Uterus (tissue), 2 donors: Measurements from ENCODE around the gene ITPR2.

Source experiments
- CTCF ChIP-seq, 4 experiments: fragments of 200-600 bp in 2 of 4; fragments of 450-650 bp in 2 of 4; sonication (generic) in 2 of 4; IDR thresholded peaks; one replicate each; pipeline ENCODE4 v1.5.1; 2016 to 2019; ENCODE audit warnings: antibody characterized with exemption in 4 of 4, mild to moderate bottlenecking in 2 of 4, moderate library complexity in 1 of 4
- POLR2A ChIP-seq, 2 donors: fragments of 450-650 bp; IDR thresholded peaks; one replicate each; pipeline ENCODE4 v1.6.1; 2016; ENCODE audit warnings: antibody characterized with exemption in 2 of 2, mild to moderate bottlenecking in 1 of 2, moderate library complexity in 1 of 2

GRCh38 chr12:26848156-26848825, 15.3 kb upstream of the ITPR2 start:
- TF ChIP-seq POLR2A (IDR thresholded peaks at IDR 0.05) (no peak), CTCF (IDR thresholded peaks at IDR 0.05) (no peak)
